Right ventricle myocardium inferior (tissue), 1 donor: Measurements from ENCODE around the gene RBM27. TPM values are rescaled to one million over a fixed set of nuclear protein-coding genes. Genes with fewer than 3 reads are reported as not detected.
"Not testable (repeated sequence)": the region's sequence is repeated elsewhere in the genome, so short reads cannot be mapped to it uniquely, and the experiment has no call there.

Experiments used
- ATAC-seq: fragments of 200-7000 bp; cut with Tn5 transposase; one replicate; pipeline ENCODE4 v1.9.1; 2020; ENCODE audit warnings: mild to moderate bottlenecking, moderate library complexity
- DNase-seq: peaks from one replicate; pipeline ENCODE4 v3.0.0; 2021; ENCODE audit errors: missing footprints
- intact Hi-C: fragments of 100-400 bp; cut with DNase I; formaldehyde crosslinking; loops from one replicate; pipeline ENCODE4 v1.11.0; 2022
- total RNA-seq: library from RNA; stranded (reverse); fragmentation: NEBNext Ultra II Directional; extraction: Animal tissue kit (Norgen Biotek cat#: 25700); gene quantifications from one replicate; pipeline ENCODE4 v1.2.1, GENCODE V29; 2021
- donor health status: DM: no; HTN: yes; CAD: no; lungs with severe emphysema.

Gene RBM27
- total RNA-seq, 1 donor from 2014 or later = 13.4 TPM

DNA sequence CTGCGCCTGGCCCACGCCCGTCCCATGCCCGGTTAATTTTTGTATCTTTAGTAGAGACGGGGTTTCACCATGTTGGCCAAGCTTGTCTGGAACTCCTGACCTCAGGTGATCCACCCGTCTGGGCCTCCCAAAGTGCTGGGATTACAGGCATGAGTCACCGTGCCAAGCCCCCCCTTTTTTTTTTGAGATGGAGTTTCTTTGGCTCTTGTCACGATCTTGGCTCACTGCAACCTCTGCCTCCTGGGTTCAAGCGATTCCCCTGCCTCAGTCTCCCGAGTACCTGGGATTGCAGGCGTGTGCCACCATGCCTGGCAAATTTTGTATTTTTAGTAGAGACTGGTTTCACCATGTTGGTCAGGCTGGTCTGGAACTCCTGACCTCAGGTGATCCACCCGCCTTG is 1.6 kb upstream of the RBM27 start:
- DNase-seq, ATAC-seq, intact Hi-C loops: not testable (repeated sequence)

DNA sequence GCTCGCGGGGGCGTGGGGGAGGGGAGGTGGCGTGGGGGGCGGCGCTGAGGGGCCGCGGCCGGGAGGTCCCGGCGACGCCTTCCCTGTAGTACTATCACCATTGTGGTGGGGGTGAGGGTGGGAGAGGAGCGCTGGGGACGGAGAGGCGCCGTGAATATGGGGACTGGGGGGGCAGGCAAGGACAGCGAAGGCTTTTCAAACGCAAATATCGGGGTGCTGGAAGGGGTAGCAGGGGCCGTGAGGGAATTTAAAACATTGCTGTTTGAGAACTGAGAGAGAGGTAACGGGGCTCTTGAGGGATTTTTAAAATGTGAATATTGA is 427 bp downstream of the RBM27 start:
- peak; percentile 11 for ATAC-seq
- DNase-seq = no peak
- intact Hi-C loops = loop anchor here (1.0 kb wide), 1 partner anchor 22 kb away; the partner anchor contains the start of gene LARS1

DNA sequence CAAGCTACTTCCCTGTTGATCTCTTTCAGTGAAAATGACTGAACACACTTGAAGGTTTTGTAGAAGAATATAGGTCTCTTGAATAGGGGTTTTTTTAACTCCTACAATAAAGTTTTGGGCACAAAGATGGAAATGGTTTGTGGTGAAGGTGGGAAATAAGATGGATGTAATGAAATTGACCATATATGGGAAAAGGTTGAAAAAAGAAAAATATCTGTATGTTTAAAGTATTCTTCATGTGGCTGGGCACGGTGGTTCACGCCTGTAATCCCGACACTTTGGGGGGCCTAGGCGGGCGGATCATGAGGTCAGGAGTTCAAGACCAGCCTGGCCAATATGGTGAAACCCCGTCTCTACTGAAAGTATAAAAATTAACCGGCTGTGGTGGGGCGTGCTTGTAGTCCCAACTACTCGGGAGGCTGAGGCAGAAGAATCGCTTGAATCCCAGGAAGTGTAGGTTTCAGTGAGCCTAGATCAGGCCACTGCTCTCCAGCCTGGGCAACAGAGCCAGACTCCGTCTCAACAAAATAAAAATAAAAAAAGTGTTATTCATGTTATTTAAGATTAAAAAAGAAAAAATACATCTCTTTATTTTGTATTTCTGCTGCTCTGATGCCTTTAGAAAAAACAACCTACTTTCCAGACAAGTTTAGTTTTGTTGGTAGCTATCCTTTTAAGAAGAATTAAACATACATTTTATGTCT is 2.2 kb downstream of the RBM27 start:
- no peak for DNase-seq
- intact Hi-C loops = no loop called here
- no peak for ATAC-seq

DNA sequence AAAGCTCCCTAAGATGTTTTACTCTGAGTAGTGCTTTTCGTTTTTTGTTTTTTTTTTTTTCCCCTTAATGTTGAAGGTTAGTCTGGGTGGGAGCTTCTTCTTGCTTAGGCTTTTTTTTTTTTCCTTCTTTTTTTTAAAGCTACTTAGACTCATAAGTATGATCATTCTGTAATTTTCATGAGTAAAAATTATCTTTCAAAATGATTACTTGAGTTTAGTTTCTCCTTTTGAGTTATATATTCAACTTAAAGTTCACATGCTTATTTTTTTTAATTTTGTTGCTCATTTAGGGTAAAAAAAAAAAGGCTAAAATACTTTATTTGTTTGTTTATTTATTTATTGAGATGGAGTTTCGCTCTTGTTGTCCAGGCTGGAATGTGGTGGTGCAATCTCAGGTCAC is 2.9 kb downstream of the RBM27 start:
- intact Hi-C loops = no loop called here

DNA sequence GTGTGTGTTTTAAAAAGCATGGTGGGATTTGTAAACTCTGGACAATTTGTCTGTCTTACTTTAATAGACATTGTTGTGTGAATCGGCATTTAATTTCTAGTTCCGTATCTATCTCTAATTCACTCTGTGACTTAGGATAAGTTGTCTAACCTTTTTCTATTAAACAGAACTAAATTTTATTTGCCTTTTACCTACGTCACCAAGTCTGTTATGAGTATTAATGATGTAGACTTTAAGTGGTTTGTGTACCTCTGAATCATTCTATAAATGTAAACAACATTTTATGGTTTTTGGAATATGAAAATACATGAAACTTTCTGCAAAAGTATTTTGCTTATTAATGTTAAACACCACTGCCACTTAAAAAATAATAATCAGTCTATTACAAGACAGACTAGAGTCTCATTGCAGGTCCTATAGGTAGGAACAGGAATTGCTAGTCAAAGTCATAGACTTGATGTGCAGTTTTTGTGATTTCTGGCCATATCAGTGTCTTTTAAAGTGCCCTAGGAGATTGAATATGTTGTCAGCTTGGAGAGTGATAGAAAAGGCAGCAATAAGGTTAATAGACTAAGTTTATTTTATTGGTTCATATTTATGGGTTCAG is 5.6 kb downstream of the RBM27 start:
- no peak for ATAC-seq
- intact Hi-C loops = no loop called here
- DNase-seq = no peak

More for the DNA sequence above, 2.9 kb downstream of the RBM27 start:
- ATAC-seq (no peak), DNase-seq (no peak)

DNA sequence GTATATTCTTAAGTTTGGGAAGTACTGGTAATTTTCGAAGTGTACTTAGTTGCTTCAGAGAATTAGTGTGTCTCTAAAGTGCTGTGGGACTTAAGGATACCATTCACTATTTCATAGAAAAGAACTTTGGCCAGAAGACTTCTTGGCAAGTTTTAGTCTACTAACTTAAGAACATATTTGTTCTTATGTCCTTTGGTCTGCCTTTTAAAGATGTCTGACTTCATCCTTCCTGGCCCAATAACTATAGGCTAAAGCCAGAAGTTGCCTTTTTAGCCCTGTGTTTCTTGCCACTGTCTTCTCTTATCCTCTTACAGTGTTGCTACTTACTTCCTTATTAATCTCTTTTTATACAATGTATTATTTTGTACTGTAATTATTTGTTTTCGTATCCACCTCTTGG is 6.3 kb downstream of the RBM27 start:
- DNase-seq = no peak
- no peak for ATAC-seq
- intact Hi-C loops = no loop called here

DNA sequence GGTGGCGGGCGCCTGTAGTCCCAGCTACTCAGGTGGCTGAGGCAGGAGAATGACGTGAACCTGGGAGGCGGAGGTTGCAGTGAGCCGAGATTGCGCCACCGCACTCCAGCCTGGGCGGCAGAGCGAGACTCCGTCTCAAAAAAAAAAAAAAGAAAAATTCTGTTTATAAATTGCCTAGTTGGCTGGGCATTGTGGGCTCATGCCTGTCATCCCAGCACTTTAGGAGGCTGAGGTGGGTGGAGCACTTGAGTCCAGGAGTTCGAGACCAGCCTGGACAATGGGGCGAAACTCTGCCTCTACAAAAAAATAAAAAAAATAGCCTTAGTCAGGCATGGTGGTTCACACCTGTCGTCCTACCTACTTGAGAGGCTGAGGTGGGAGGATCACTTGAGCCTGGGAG is 7.4 kb downstream of the RBM27 start:
- intact Hi-C loops, ATAC-seq, DNase-seq: not testable (repeated sequence)

DNA sequence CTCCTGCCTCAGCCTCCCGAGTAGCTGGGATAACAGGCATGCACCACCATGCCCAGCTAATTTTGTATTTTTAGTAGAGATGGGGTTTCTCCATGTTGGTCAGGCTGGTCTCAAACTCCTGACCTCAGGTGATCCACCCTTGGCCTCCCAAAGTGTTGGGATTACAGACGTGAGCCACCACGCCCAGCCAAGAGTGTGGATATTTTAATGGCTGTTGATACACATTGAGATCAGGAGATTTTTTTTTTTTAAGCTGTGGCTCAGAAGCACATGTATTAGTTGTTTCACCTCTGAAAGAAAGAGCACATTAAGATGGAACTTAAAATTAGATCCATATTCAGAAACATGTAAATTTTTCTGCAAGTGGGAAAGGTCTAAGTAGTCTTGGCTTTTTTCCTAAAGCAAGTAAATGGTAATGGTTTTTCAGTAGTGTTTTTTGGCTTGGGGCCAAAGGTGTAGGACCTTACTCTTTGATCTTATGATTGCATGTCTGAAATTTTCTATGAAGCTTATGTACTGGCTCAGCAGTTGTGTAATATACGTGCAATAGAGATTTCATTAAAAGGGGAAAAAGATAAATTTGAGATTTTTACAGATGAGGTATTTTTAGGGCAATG is 9.9 kb downstream of the RBM27 start:
- DNase-seq = no peak
- intact Hi-C loops = no loop called here
- no peak for ATAC-seq

DNA sequence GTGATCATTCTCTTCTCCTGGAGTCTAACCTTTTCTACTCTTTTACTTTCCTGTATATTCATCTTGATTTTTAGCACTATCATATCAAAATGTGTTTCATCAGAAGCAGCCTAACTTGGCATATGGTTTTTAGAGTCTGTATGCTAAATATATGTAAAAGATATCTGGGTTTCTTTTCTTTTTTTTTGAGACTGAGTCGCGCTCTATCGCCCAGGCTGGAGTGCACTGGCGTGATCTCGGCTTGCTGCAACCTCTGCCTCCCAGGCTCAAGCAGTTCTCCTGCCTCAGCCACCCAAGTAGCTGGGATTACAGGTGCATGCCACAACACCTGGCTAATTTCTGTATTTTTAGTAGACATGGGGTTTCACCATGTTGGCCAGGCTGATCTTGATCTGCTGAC is 11.5 kb downstream of the RBM27 start:
- intact Hi-C loops, DNase-seq, ATAC-seq: not testable (repeated sequence)

DNA sequence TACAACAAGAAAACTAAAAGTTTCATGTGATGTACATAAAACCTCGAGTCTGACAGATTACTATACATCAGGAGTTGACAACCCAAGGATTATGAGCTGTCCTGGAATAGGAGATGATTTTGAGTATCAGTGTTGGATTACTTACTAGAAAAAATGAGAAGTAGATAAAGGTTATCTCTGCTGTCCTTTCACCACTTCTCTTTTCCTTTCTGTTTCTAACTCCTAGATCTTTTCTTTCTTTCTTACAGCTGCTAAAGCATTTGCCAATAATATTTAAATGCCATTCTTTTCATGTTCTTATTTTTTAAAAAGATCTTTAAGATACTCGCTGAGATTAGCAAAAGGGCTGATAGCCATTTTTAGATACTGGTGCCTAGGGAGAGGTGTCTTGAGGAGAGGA is 14.8 kb downstream of the RBM27 start:
- no peak for DNase-seq
- intact Hi-C loops = no loop called here
- ATAC-seq = no peak

DNA sequence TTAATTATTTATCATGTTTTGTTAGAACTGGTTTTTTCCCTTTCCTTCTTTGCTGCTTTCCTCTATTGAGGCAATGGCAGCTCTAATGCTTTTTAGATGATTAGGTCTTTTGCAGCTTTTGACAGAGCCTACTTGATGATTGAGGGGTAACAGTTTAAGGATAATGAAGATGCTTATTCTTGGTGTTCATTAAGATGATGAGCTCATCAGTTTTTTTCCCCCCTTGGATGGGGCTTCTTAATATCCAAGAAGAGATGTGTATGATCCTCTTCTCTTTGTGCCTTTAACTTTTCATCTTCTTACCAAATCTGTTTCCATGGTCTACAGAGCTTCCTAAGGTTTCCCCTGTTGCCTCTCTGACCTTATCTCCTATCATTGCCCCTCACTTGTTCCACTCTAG is 15.8 kb downstream of the RBM27 start:
- ATAC-seq = no peak
- DNase-seq = no peak
- intact Hi-C loops = no loop called here

DNA sequence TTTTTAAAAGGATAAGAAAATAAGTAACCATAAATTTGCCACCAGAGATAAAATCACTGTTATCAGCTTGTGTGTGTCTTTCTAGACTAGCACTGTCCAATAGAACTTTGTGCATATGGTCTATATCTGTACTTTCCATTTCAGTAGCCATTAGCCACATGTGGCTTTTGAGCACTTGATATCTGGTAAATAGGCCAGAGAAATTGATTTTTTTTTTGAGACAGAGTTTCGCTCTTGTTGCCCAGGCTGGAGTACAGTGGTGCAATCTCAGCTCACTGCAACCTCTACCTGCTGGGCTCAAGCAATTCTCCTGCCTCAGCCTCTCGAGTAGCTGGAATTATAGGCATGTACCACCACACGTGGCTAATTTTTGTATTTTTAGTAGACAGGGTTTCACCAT is 17.8 kb downstream of the RBM27 start:
- ATAC-seq (no peak), DNase-seq (no peak)
- intact Hi-C loops = no loop called here

DNA sequence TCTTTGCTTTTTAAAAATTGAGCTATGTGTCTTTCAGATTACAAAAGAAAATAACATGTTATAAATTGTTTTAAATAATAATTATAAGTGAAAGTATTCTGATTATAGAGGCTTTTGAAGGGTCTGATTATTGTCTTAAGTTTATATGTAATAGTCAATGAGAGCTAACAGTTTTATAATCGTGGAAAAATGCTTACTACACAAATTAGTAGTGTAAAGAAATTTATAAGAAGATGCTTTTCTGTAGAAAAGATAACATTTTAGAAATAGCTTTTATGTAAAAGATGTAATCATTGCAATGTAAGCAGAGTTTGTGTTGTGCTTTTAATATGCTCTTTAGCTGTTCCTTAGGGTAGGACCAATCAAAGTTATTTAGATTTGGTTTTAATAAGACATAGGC is 18.6 kb downstream of the RBM27 start:
- no peak for DNase-seq
- intact Hi-C loops = no loop called here
- ATAC-seq = no peak

DNA sequence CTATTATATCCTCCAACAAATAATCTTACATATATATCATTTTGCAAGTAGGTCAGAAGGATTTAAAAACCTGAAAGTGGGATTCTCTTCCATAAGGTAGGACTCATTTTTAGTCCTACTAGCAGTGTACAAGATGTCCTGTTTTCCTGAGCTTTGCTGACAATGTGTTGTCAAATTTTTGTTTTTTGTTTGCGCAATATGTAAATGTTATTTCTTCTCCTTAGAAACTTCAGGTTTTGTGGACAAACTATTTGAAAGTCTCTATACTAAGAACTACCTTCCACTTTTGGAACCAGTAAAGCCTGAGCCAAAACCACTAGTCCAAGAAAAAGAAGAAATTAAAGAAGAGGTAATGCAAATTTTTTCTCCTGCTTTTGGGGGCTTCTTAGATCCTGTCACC is 19.8 kb downstream of the RBM27 start:
- ATAC-seq = no peak
- intact Hi-C loops = no loop called here

DNA sequence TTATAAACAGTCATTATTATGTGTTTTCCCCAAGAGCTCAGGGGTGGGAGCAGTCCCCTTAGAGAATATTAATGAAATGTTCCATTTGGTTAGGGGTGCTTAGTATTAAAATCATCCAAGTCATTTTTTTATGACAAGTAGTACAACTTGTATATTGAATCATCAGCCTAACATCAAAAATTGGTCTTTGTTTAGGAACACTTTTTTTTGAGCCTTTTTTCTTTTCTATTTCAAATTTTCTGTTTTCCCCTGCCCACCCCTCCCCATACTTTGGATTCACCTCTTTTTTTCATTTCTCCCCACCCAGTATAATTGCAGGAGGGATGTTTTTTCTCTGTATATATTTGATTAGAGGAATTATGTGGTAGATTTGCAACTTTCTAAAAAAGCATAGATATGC is 25.8 kb downstream of the RBM27 start:
- DNase-seq = no peak
- ATAC-seq = no peak
- intact Hi-C loops = no loop called here

More for the DNA sequence above, 19.8 kb downstream of the RBM27 start:
- DNase-seq = no peak

DNA sequence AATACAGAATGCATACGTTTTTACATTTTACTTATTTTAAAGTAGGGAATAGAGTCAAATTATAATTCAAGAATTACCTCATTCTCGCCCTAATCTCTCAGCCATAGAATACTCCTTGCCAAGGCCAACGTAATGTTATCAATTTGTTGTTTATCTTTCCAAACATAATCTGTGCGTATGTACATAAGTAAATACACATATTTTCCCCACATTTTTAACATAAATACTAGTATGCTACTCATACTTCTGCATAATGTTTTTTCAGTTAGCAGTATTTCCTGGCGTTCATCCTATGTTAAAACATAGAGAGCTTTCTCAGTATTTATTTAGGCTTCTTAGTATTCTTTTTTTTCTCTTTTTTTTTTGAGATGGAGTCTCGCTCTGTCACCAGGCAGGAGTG is 28.8 kb downstream of the RBM27 start:
- intact Hi-C loops = no loop called here
- DNase-seq = no peak
- no peak for ATAC-seq

DNA sequence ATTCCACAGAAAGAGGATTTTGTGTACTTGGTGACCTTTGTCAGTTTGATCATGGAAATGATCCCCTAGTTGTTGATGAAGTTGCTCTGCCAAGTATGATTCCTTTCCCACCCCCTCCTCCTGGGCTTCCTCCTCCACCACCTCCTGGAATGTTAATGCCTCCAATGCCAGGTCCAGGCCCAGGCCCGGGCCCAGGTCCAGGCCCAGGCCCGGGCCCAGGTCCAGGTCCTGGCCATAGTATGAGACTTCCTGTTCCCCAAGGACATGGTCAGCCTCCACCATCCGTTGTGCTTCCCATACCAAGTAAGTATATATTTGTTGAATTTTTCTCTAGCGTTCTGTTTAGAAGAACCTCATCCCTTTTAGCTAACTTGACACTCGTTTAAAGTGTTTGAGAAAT is 30.0 kb downstream of the RBM27 start:
- ATAC-seq (peak; percentile 81), DNase-seq (no peak)
- intact Hi-C loops = no loop called here

DNA sequence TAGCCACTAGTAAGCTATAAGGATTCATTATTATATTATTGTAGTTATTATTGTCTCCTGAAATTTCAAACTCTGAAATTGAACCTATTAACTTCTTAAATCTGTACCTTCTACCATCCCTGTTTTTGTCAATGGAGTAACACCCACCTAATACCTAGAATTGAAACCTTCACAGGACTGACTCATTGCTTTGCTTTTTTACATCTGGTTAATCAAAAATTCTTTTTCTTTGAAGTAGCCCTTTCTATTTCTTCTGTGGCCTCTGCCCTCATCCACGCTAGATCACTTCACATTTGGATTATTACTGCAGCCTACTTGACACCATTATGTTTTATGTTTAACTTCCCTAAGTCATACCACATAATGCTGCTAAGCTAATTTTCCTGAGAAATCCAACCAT is 35.6 kb downstream of the RBM27 start:
- intact Hi-C loops = no loop called here
- no peak for ATAC-seq
- DNase-seq = no peak

DNA sequence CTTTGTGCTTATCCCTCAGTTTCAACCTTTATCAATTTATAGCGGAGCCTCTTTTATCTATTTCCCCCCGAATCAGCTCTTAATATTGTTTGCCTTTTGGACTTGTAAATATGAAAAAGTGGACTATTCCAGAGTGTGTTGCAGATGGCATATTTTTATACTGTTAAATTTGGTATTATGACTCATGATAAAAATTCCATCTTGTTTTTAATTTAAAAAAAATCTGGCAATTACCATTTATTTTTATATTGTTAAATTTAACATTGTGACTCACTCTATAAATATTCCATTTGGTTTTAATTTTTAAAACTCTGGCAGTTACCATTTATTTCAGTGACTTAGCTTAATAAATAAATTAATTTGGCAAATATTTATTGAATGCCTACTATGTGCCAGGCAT is 37.5 kb downstream of the RBM27 start:
- intact Hi-C loops = no loop called here
- ATAC-seq = no peak

DNA sequence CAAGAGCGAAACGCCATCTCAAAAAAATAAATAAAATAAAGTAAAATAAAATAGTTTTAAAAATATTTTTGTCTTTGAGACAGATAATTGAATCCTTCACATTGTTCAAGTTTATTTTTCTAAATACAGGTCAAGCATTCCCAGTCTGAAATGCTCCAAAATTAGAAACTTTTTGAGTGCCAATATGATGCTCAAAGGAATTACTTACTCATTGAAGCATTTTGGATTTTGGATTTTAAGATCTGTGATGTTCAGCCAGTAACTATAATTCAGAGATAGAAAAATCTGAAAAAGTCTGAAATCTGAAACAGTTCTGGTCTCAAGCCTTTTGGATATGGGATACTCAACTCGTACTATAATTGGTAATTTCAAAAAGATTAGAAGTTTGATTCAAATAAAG is 39.8 kb downstream of the RBM27 start:
- no peak for DNase-seq
- no peak for ATAC-seq
- intact Hi-C loops = no loop called here

More for the DNA sequence above, 37.5 kb downstream of the RBM27 start:
- DNase-seq = no peak
